HG02852 (cell line): ENCODE results near the gene PTP4A1.
"Not testable (repeated sequence)": the region's sequence is repeated elsewhere in the genome, so short reads cannot be mapped to it uniquely, and the experiment has no call there.

ENCODE experiments used
- ATAC-seq: cut with Tn5 transposase; IDR thresholded peaks from one replicate; pipeline ENCODE4 v1.9.1; 2021; ENCODE audit warnings: mild to moderate bottlenecking, moderate library complexity; ENCODE audit not compliant: unreplicated experiment

Gene PTP4A1

GRCh38 chr6:63581355-63582013 is 9.2 kb downstream of the PTP4A1 start:
- ATAC-seq = no peak

- no peak for ATAC-seq
Observed at GRCh38 chr6:63582579-63583231, 10.4 kb downstream of the PTP4A1 start.

GRCh38 chr6:63584125-63584514 is 11.8 kb downstream of the PTP4A1 start:
- no peak for ATAC-seq

- ATAC-seq = no peak
Observed at GRCh38 chr6:63584566-63584965, 12.3 kb downstream of the PTP4A1 start.

- not testable (repeated sequence) for ATAC-seq
Observed at GRCh38 chr6:63585652-63586051, 13.4 kb downstream of the PTP4A1 start.

- no peak for ATAC-seq
Observed at GRCh38 chr6:63589952-63590411, 17.7 kb downstream of the PTP4A1 start.

- no peak for ATAC-seq
Observed at GRCh38 chr6:63592886-63593285, 20.6 kb downstream of the PTP4A1 start.

- ATAC-seq = no peak
Observed at GRCh38 chr6:63597141-63598048, 25.1 kb downstream of the PTP4A1 start.

GRCh38 chr6:63598049-63599036 is 26.1 kb downstream of the PTP4A1 start:
- peak; percentile 99 for ATAC-seq

GRCh38 chr6:63599243-63599642 is 27.0 kb downstream of the PTP4A1 start:
- ATAC-seq = no peak

- no peak for ATAC-seq
Observed at GRCh38 chr6:63600136-63600535, 27.9 kb downstream of the PTP4A1 start.

- no peak for ATAC-seq
Observed at GRCh38 chr6:63609231-63609630, 37.0 kb downstream of the PTP4A1 start.

- no peak for ATAC-seq
Observed at GRCh38 chr6:63610944-63611343, 38.7 kb downstream of the PTP4A1 start.

- ATAC-seq = no peak
Observed at GRCh38 chr6:63611560-63611959, 39.3 kb downstream of the PTP4A1 start.

- no peak for ATAC-seq
Observed at GRCh38 chr6:63615590-63615989, 43.3 kb downstream of the PTP4A1 start.
